ENCODE results near the gene KMT2E.

KMT2E gene

GRCh38 chr7:105086850-105087249, 72.8 kb downstream of the KMT2E start:
- no peak for TF ChIP-seq ZC3H10 (CRISPR knock-in tag; IDR thresholded peaks at IDR 0.05)

GRCh38 chr7:105087981-105088380, 74.0 kb downstream of the KMT2E start:
- no peak for ATAC-seq
- TF ChIP-seq ZC3H10 (CRISPR knock-in tag; IDR thresholded peaks at IDR 0.05) (no peak), RARB (CRISPR knock-in tag; IDR thresholded peaks at IDR 0.05) (no peak), TOX (CRISPR knock-in tag; IDR thresholded peaks at IDR 0.05; ENCODE audit: borderline replicate concordance) (no peak), POU6F1 (CRISPR knock-in tag; IDR thresholded peaks at IDR 0.05; ENCODE audit: borderline replicate concordance, low read depth) (no peak), OSR1 (CRISPR knock-in tag; IDR thresholded peaks at IDR 0.05) (no peak), ZFP3 (CRISPR knock-in tag; IDR thresholded peaks at IDR 0.05) (no peak), PATZ1 (CRISPR knock-in tag; IDR thresholded peaks at IDR 0.05; ENCODE audit: borderline replicate concordance) (no peak), ZNF8 (CRISPR knock-in tag; IDR thresholded peaks at IDR 0.05) (no peak), TSHZ2 (CRISPR knock-in tag; IDR thresholded peaks at IDR 0.05) (no peak), BACH2 (CRISPR knock-in tag; IDR thresholded peaks at IDR 0.05; ENCODE audit: borderline replicate concordance) (no peak)

More at GRCh38 chr7:105086850-105087249, 72.8 kb downstream of the KMT2E start:
- no peak for ATAC-seq

GRCh38 chr7:105088456-105088855, 74.5 kb downstream of the KMT2E start:
- ATAC-seq = no peak; the same call in 2 of the 3 replicates
- TF ChIP-seq ZC3H10 (CRISPR knock-in tag; IDR thresholded peaks at IDR 0.05) (no peak), CREB5 (CRISPR knock-in tag; IDR thresholded peaks at IDR 0.05; ENCODE audit: low read depth) (no peak), BACH2 (CRISPR knock-in tag; IDR thresholded peaks at IDR 0.05; ENCODE audit: borderline replicate concordance) (no peak), ZFP30 (CRISPR knock-in tag; IDR thresholded peaks at IDR 0.05) (no peak), ZNF565 (CRISPR knock-in tag; conservative IDR thresholded peaks at IDR 0.05; ENCODE audit: low read depth) (no peak), ARNTL (CRISPR knock-in tag; IDR thresholded peaks at IDR 0.05; ENCODE audit: borderline replicate concordance, low read depth) (no peak), PATZ1 (CRISPR knock-in tag; IDR thresholded peaks at IDR 0.05; ENCODE audit: borderline replicate concordance) (no peak), TSHZ2 (CRISPR knock-in tag; IDR thresholded peaks at IDR 0.05) (no peak), ESRRG (CRISPR knock-in tag; IDR thresholded peaks at IDR 0.05) (no peak), GLIS3 (CRISPR knock-in tag; IDR thresholded peaks at IDR 0.05) (no peak), ZFP3 (CRISPR knock-in tag; IDR thresholded peaks at IDR 0.05) (no peak), SNAI2 (CRISPR knock-in tag; IDR thresholded peaks at IDR 0.05) (no peak), ISL1 (CRISPR knock-in tag; IDR thresholded peaks at IDR 0.05) (no peak), PPARA (CRISPR knock-in tag; IDR thresholded peaks at IDR 0.05; ENCODE audit: borderline replicate concordance) (no peak), OSR1 (CRISPR knock-in tag; IDR thresholded peaks at IDR 0.05) (no peak), ZNF70 (CRISPR knock-in tag; IDR thresholded peaks at IDR 0.05) (no peak), CSDC2 (CRISPR knock-in tag; IDR thresholded peaks at IDR 0.05) (no peak), TCF4 (CRISPR knock-in tag; IDR thresholded peaks at IDR 0.05; ENCODE audit: borderline replicate concordance) (no peak), CSRNP3 (CRISPR knock-in tag; IDR thresholded peaks at IDR 0.05) (no peak), TOX (CRISPR knock-in tag; IDR thresholded peaks at IDR 0.05; ENCODE audit: borderline replicate concordance) (no peak)

Data from SK-N-SH treated with all-trans-retinoic acid at 6 μM for 48 hours (cell line).